ENCODE data around the gene ZNF177. TPM values are rescaled to one million over a fixed set of nuclear protein-coding genes. Genes with fewer than 3 reads are reported as not detected.
"Not testable (repeated sequence)": the region's sequence is repeated elsewhere in the genome, so short reads cannot be mapped to it uniquely, and the experiment has no call there.

Gene ZNF177
- 10 to 100 TPM in 1 of 4 donors, 1 to 10 TPM in 3; 1.8 to 10.2 (median 2.9) TPM for total RNA-seq

GRCh38 chr19:9362905-9363304 is at the start of gene ZNF177:
TSS of gene ZNF177 (plus strand) at chr19:9363013. CDS start at chr19:9378312, 15,299 bp downstream.
- ATAC-seq (ENCODE audit: low FRiP score), result no peak
- DNase-seq (ENCODE audit: low spot score), result no peak
- no peak for TF ChIP-seq CTCF (IDR thresholded peaks at IDR 0.05)

GRCh38 chr19:9313756-9314155 is 49.1 kb upstream of the ZNF177 start:
- DNase-seq (ENCODE audit: low spot score), result no peak
- TF ChIP-seq CTCF (IDR thresholded peaks at IDR 0.05), result no peak
- ATAC-seq (ENCODE audit: low FRiP score), result no peak

GRCh38 chr19:9321338-9321737 is 41.5 kb upstream of the ZNF177 start:
- ATAC-seq (ENCODE audit: low FRiP score) (no peak), DNase-seq (ENCODE audit: low spot score) (no peak)
- TF ChIP-seq CTCF (IDR thresholded peaks at IDR 0.05), result no peak

- not testable (repeated sequence) for ATAC-seq (ENCODE audit: low FRiP score)
Measured at GRCh38 chr19:9321756-9322155, 41.1 kb upstream of the ZNF177 start.

GRCh38 chr19:9322201-9322600 is 40.6 kb upstream of the ZNF177 start:
- ATAC-seq (ENCODE audit: low FRiP score), result not testable (repeated sequence)

More at GRCh38 chr19:9321756-9322155, 41.1 kb upstream of the ZNF177 start:
- not testable (repeated sequence) for DNase-seq (ENCODE audit: low spot score)

GRCh38 chr19:9323557-9323918 is 39.3 kb upstream of the ZNF177 start:
- no peak for TF ChIP-seq CTCF (IDR thresholded peaks at IDR 0.05)
- ATAC-seq (ENCODE audit: low FRiP score), result peak; percentile 49
- DNase-seq (ENCODE audit: low spot score), result no peak

More at GRCh38 chr19:9322201-9322600, 40.6 kb upstream of the ZNF177 start:
- DNase-seq (ENCODE audit: low spot score), result not testable (repeated sequence)

GRCh38 chr19:9323919-9324583 is 38.8 kb upstream of the ZNF177 start, which contains the start of gene ZNF559:
TSS of gene ZNF559 (plus strand) at chr19:9324179. CDS start at chr19:9338550, 14,371 bp downstream.
- ATAC-seq (ENCODE audit: low FRiP score) (peak; percentile 99), DNase-seq (ENCODE audit: low spot score) (peak; percentile 72)
- no peak for TF ChIP-seq CTCF (IDR thresholded peaks at IDR 0.05)

GRCh38 chr19:9324584-9324962 is 38.2 kb upstream of the ZNF177 start:
- ATAC-seq (ENCODE audit: low FRiP score) (no peak), DNase-seq (ENCODE audit: low spot score) (no peak)
- no peak for TF ChIP-seq CTCF (IDR thresholded peaks at IDR 0.05)
